Activated CD8-positive, alpha-beta T cell treated with anti-CD3 and anti-CD28 coated beads, Interleukin-2, amount 10 ng/mL, durations not matched to agents 7 days and 5 days (primary cell): ENCODE data around the gene IGFBP5. TPM values are rescaled to one million over a fixed set of nuclear protein-coding genes. Genes with fewer than 3 reads are reported as not detected.

ENCODE experiments used
- ATAC-seq: fragments of 150-1000 bp; cut with Tn5 transposase; one replicate; pipeline ENCODE4 v1.10.0; 2021; ENCODE audit warnings: moderate library complexity
- CTCF ChIA-PET: fragments of 350-600 bp; sonication (Branson Sonifier 250); formaldehyde crosslinking; loops from one replicate; lab custom pipeline; 2021; ENCODE audit warnings: antibody characterized with exemption; lab: Charles Lee
- POLR2A ChIA-PET: fragments of 350-600 bp; sonication (Branson Sonifier 250); formaldehyde crosslinking; loops from one replicate; lab custom pipeline; 2021; ENCODE audit warnings: antibody characterized with exemption; lab: Charles Lee
- DNase-seq: peaks from one replicate; pipeline ENCODE4 v3.0.0-alpha.2; 2020
- H3K27ac Mint-ChIP-seq: one replicate; pipeline ENCODE4 v1.8.0; 2021; ENCODE audit warnings: mild to moderate bottlenecking, mixed read lengths
- H3K27me3 Mint-ChIP-seq: one replicate; pipeline ENCODE4 v1.8.0; 2021; ENCODE audit warnings: low read depth, mixed read lengths
- H3K36me3 Mint-ChIP-seq: one replicate; pipeline ENCODE4 v1.8.0; 2021; ENCODE audit warnings: low read depth, mixed read lengths
- H3K4me1 Mint-ChIP-seq: one replicate; pipeline ENCODE4 v1.8.0; 2021; ENCODE audit warnings: low read depth, mixed read lengths
- H3K4me3 Mint-ChIP-seq: one replicate; pipeline ENCODE4 v1.8.0; 2021; ENCODE audit warnings: mild to moderate bottlenecking, mixed read lengths
- H3K9me3 Mint-ChIP-seq: one replicate; pipeline ENCODE4 v1.8.0; 2022; ENCODE audit warnings: mixed read lengths; ENCODE audit not compliant: insufficient read depth
- total RNA-seq, 2 experiments: library from RNA; stranded (reverse); gene quantifications; one replicate each; pipeline ENCODE4 v1.2.3, GENCODE V29; 2021

Gene IGFBP5
- total RNA-seq, 2 experiments from 2014 or later: 0.08 to 0.18 TPM

- DNase-seq: no peak
- no peaks in the 10 kb centered on the region for H3K9me3 Mint-ChIP-seq
- no peaks in the 10 kb centered on the region for H3K36me3 Mint-ChIP-seq
- ATAC-seq: no peak
- CTCF ChIA-PET: interaction anchor here (1.1 kb wide), 1 partner anchor 152 kb away, joined by 3 read pairs; no protein-coding TSS in a partner anchor
- H3K4me3 Mint-ChIP-seq: no peak overlapping the region
- H3K27me3 Mint-ChIP-seq: peaks cover 5% of the 10 kb centered on the region
- H3K4me1 Mint-ChIP-seq: no peaks in the 10 kb centered on the region
- POLR2A ChIA-PET: no interaction called here
- H3K27ac Mint-ChIP-seq: no peak overlapping the region
Observed at GRCh38 chr2:216671791-216672343, 23.5 kb downstream of the IGFBP5 start.

GRCh38 chr2:216671081-216671411 lies 24.3 kb downstream of the IGFBP5 start:
- POLR2A ChIA-PET: no interaction called here
- H3K9me3 Mint-ChIP-seq: no peaks in the 10 kb centered on the region

GRCh38 chr2:216670266-216671080 lies 24.9 kb downstream of the IGFBP5 start:
- Mint-ChIP-seq H3K36me3 (no peaks in the 10 kb centered on the region), H3K27me3 (peaks cover 5% of the 10 kb centered on the region), H3K4me3 (no peak overlapping the region), H3K27ac (no peak overlapping the region), H3K4me1 (no peaks in the 10 kb centered on the region), H3K9me3 (no peaks in the 10 kb centered on the region)
- ATAC-seq (no peak), DNase-seq (no peak)
- POLR2A ChIA-PET: no interaction called here
- CTCF ChIA-PET: interaction anchor here (12.7 kb wide), 1 partner anchor 150 kb away, joined by 336 read pairs; no protein-coding TSS in a partner anchor

More at GRCh38 chr2:216671081-216671411, 24.3 kb downstream of the IGFBP5 start:
- CTCF ChIA-PET: no interaction called here
- H3K4me3 Mint-ChIP-seq: no peak overlapping the region
- ATAC-seq: no peak
- H3K4me1 Mint-ChIP-seq: no peaks in the 10 kb centered on the region
- H3K27me3 Mint-ChIP-seq: peaks cover 5% of the 10 kb centered on the region
- DNase-seq: no peak
- no peaks in the 10 kb centered on the region for H3K36me3 Mint-ChIP-seq
- H3K27ac Mint-ChIP-seq: no peak overlapping the region

GRCh38 chr2:216666461-216667233 lies 28.7 kb downstream of the IGFBP5 start:
- Mint-ChIP-seq H3K4me1 (no peaks in the 10 kb centered on the region), H3K27me3 (peaks cover 5% of the 10 kb centered on the region), H3K4me3 (no peak overlapping the region), H3K9me3 (no peaks in the 10 kb centered on the region), H3K27ac (no peak overlapping the region), H3K36me3 (peaks cover 3% of the 10 kb centered on the region)
- ChIA-PET CTCF (interaction anchor here (0.6 to 12.7 kb wide), 25 partner anchors 8 to 563 kb away, joined by 3 to 336 read pairs (median 3); partner anchors contain the start of gene RPL37A), POLR2A (interaction anchor here (1.2 to 1.4 kb wide), 2 partner anchors 147 to 168 kb away, joined by 3 to 4 read pairs; partner anchors contain the start of gene RPL37A)
- ATAC-seq: peak; percentile 78
- peak; percentile 77 for DNase-seq

- no peak for DNase-seq
- H3K27ac Mint-ChIP-seq: no peak overlapping the region
- no peaks in the 10 kb centered on the region for H3K4me1 Mint-ChIP-seq
- H3K9me3 Mint-ChIP-seq: no peaks in the 10 kb centered on the region
- ATAC-seq: no peak
- no peak overlapping the region for H3K4me3 Mint-ChIP-seq
- H3K27me3 Mint-ChIP-seq: peaks cover 5% of the 10 kb centered on the region
- ChIA-PET POLR2A (interaction anchor here (1.2 to 1.4 kb wide), 2 partner anchors 146 to 167 kb away, joined by 3 to 4 read pairs; partner anchors contain the start of gene RPL37A), CTCF (interaction anchor here (0.8 to 12.7 kb wide), 11 partner anchors 9 to 562 kb away, joined by 3 to 336 read pairs (median 5); partner anchors contain the start of gene RPL37A)
- H3K36me3 Mint-ChIP-seq: peaks cover 5% of the 10 kb centered on the region
Observed at GRCh38 chr2:216665717-216666116, 29.6 kb downstream of the IGFBP5 start.

- Mint-ChIP-seq H3K27me3 (peaks cover 3% of the 10 kb centered on the region), H3K27ac (no peak overlapping the region), H3K4me3 (no peak overlapping the region), H3K4me1 (no peaks in the 10 kb centered on the region), H3K36me3 (peaks cover 5% of the 10 kb centered on the region), H3K9me3 (no peaks in the 10 kb centered on the region)
- DNase-seq: no peak
- POLR2A ChIA-PET: interaction anchor here (1.4 kb wide), 1 partner anchor 167 kb away, joined by 4 read pairs; the partner anchor contains the start of gene RPL37A
- ATAC-seq: no peak
- CTCF ChIA-PET: interaction anchor here (0.6 to 12.7 kb wide), 8 partner anchors 9 to 561 kb away, joined by 3 to 336 read pairs (median 4); no protein-coding TSS in a partner anchor
Observed at GRCh38 chr2:216665242-216665641, 30.1 kb downstream of the IGFBP5 start.

GRCh38 chr2:216664593-216665034 lies 30.7 kb downstream of the IGFBP5 start:
- POLR2A ChIA-PET: no interaction called here
- Mint-ChIP-seq H3K27me3 (peaks cover 3% of the 10 kb centered on the region), H3K4me1 (no peaks in the 10 kb centered on the region), H3K36me3 (peaks cover 5% of the 10 kb centered on the region), H3K9me3 (no peaks in the 10 kb centered on the region), H3K4me3 (no peak overlapping the region), H3K27ac (no peak overlapping the region)
- DNase-seq (no peak), ATAC-seq (no peak)
- CTCF ChIA-PET: interaction anchor here (0.6 to 12.7 kb wide), 5 partner anchors 18 to 151 kb away, joined by 3 to 336 read pairs (median 5); no protein-coding TSS in a partner anchor

- H3K4me3 Mint-ChIP-seq: no peak overlapping the region
- no peak overlapping the region for H3K27ac Mint-ChIP-seq
- ATAC-seq (no peak), DNase-seq (no peak)
- POLR2A ChIA-PET: no interaction called here
- peaks cover 5% of the 10 kb centered on the region for H3K36me3 Mint-ChIP-seq
- H3K4me1 Mint-ChIP-seq: no peaks in the 10 kb centered on the region
- CTCF ChIA-PET: interaction anchor here (1.7 to 12.7 kb wide), 3 partner anchors 17 to 143 kb away, joined by 4 to 336 read pairs (median 5); no protein-coding TSS in a partner anchor
- peaks cover 1% of the 10 kb centered on the region for H3K27me3 Mint-ChIP-seq
- no peaks in the 10 kb centered on the region for H3K9me3 Mint-ChIP-seq
Observed at GRCh38 chr2:216663846-216664245, 31.5 kb downstream of the IGFBP5 start.

GRCh38 chr2:216663106-216663505 lies 32.2 kb downstream of the IGFBP5 start:
- Mint-ChIP-seq H3K4me1 (no peaks in the 10 kb centered on the region), H3K36me3 (peaks cover 5% of the 10 kb centered on the region), H3K27me3 (no peaks in the 10 kb centered on the region), H3K4me3 (no peak overlapping the region), H3K9me3 (no peaks in the 10 kb centered on the region), H3K27ac (no peak overlapping the region)
- no peak for ATAC-seq
- DNase-seq: no peak
- CTCF ChIA-PET: interaction anchor here (0.7 to 12.7 kb wide), 4 partner anchors 16 to 446 kb away, joined by 3 to 336 read pairs (median 4); no protein-coding TSS in a partner anchor
- POLR2A ChIA-PET: interaction anchor here (0.6 kb wide), 1 partner anchor 562 kb away, joined by 4 read pairs; no protein-coding TSS in a partner anchor

- no peak overlapping the region for H3K4me3 Mint-ChIP-seq
- peaks cover 5% of the 10 kb centered on the region for H3K36me3 Mint-ChIP-seq
Observed at GRCh38 chr2:216661639-216662375, 33.5 kb downstream of the IGFBP5 start.

More at GRCh38 chr2:216661639-216662375, 33.5 kb downstream of the IGFBP5 start:
- ATAC-seq: no peak
- POLR2A ChIA-PET: interaction anchor here (0.5 kb wide), 1 partner anchor 26 kb away, joined by 3 read pairs; no protein-coding TSS in a partner anchor
- Mint-ChIP-seq H3K27ac (no peak overlapping the region), H3K4me1 (peaks cover 2% of the 10 kb centered on the region), H3K9me3 (no peaks in the 10 kb centered on the region), H3K27me3 (no peaks in the 10 kb centered on the region)
- CTCF ChIA-PET: interaction anchor here (0.8 to 12.7 kb wide), 4 partner anchors 8 to 141 kb away, joined by 3 to 336 read pairs (median 4); no protein-coding TSS in a partner anchor
- no peak for DNase-seq
